HepG2 (cell line): ENCODE results near the gene GPS2. TPM values are rescaled to one million over a fixed set of nuclear protein-coding genes. Genes with fewer than 3 reads are reported as not detected.

Source experiments
- ATAC-seq: fragments of 200-7000 bp; cut with Tn5 transposase; 3 replicates; pipeline ENCODE4 v1.9.1; 2020; ENCODE audit warnings: mild to moderate bottlenecking, moderate library complexity
- BruUV-seq: library from RNA; stranded (reverse); fragments of 400-500 nt; replicated peaks from 2 replicates; lab custom pipeline; 2021; lab: Mats Ljungman, UMichigan
- CTCF ChIA-PET: fragments of 300-600 bp; formaldehyde crosslinking; extraction: SDS; loops from one replicate; lab custom pipeline; 2021; ENCODE audit warnings: low total read pairs, inconsistent platforms, low intra/inter-chr PET ratio; lab: Yijun Ruan, JAX
- POLR2A ChIA-PET: fragments of 350-600 bp; sonication (Branson Sonifier 250); formaldehyde crosslinking; loops from one replicate; lab custom pipeline; 2020; ENCODE audit warnings: antibody characterized with exemption, inconsistent platforms; lab: Yijun Ruan, JAX
- DNase-seq: peaks from one replicate; pipeline ENCODE4 v3.0.0-alpha.2; 2015; ENCODE audit warnings: low spot score
- FAIRE-seq: peaks from 3 replicates; lab custom pipeline; 2011; peaks lifted over from hg19 to GRCh38; lab: Jason Lieb, UNC
- H2AFZ ChIP-seq: one replicate; pipeline ENCODE4 v1.6.1; 2011; ENCODE audit warnings: low read length, inconsistent platforms
- H3K27ac ChIP-seq: fragments of 300-600 bp; 3 replicates; pipeline ENCODE4 v1.8.0; 2011; ENCODE audit warnings: mixed run types, mild to moderate bottlenecking, mixed read lengths, low read length, inconsistent platforms; ENCODE audit not compliant: insufficient read depth; ENCODE audit errors: extremely low read length
- H3K27me3 ChIP-seq, 2 experiments: fragments of 200-600 bp in 1 of 2; 2 replicates in 1 of 2; 3 replicates in 1 of 2; pipeline versions ENCODE4 v1.6.0 to v1.8.0; 2011; ENCODE audit warnings: low read length in 2 of 2, mild to moderate bottlenecking in 2 of 2, moderate library complexity in 2 of 2, inconsistent platforms in 1 of 2; ENCODE audit not compliant: insufficient read depth in 2 of 2, control insufficient read depth in 1 of 2
- H3K36me3 ChIP-seq, 2 experiments: fragments of 200-600 bp in 1 of 2; replicated peaks in 1 of 2; 2 replicates in 1 of 2; 3 replicates in 1 of 2; pipeline versions ENCODE4 v1.5.1 to v1.8.0; 2011; ENCODE audit warnings: low read length in 2 of 2, inconsistent platforms in 1 of 2; ENCODE audit not compliant: insufficient read depth in 2 of 2, control insufficient read depth in 1 of 2
- H3K4me1 ChIP-seq: 2 replicates; pipeline ENCODE4 v1.5.1; 2012; ENCODE audit warnings: low read length, inconsistent platforms; ENCODE audit not compliant: insufficient read depth
- H3K4me2 ChIP-seq: 2 replicates; pipeline ENCODE4 v1.6.0; 2011; ENCODE audit warnings: low read depth, low read length, inconsistent platforms
- H3K4me3 ChIP-seq, 3 experiments: fragments of 200-600 bp in 1 of 3; sonication (generic), shearing (Covaris generic) in 1 of 3; replicated peaks in 1 of 3; 2 replicates each; pipeline ENCODE4 v1.5.1; 2011 to 2016; ENCODE audit warnings: low read length in 3 of 3, inconsistent platforms in 2 of 3, low read depth in 2 of 3, mild to moderate bottlenecking in 2 of 3, control low read depth in 1 of 3, mixed read lengths in 1 of 3; ENCODE audit not compliant: insufficient read depth in 1 of 3
- H3K79me2 ChIP-seq: one replicate; pipeline ENCODE4 v1.6.1; 2011; ENCODE audit warnings: low read length, inconsistent platforms; ENCODE audit not compliant: insufficient read depth
- H3K9ac ChIP-seq: 2 replicates; pipeline ENCODE4 v1.6.0; 2011; ENCODE audit warnings: mild to moderate bottlenecking, low read depth, low read length, inconsistent platforms; ENCODE audit not compliant: insufficient read depth
- H3K9me3 ChIP-seq: 2 replicates; pipeline ENCODE4 v1.5.1; 2012; ENCODE audit warnings: mild to moderate bottlenecking, low read length
- H4K20me1 ChIP-seq: 2 replicates; pipeline ENCODE4 v1.6.0; 2011; ENCODE audit warnings: inconsistent platforms, mild to moderate bottlenecking, low read length, moderate library complexity; ENCODE audit not compliant: insufficient read depth
- CENPX ChIP-seq: sonication (generic); formaldehyde crosslinking; IDR thresholded peaks from 2 replicates; pipeline ENCODE4 v1.9.0; 2021; ENCODE audit warnings: mild to moderate bottlenecking, missing genetic modification reagents, moderate library complexity
- DRAP1 ChIP-seq: IDR thresholded peaks from 2 replicates; pipeline ENCODE4 v1.6.1; 2016; ENCODE audit warnings: missing genetic modification reagents, missing compliant biosample characterization
- GZF1 ChIP-seq: sonication (generic); formaldehyde crosslinking; IDR thresholded peaks from 2 replicates; pipeline ENCODE4 v1.5.1; 2020; ENCODE audit warnings: mild to moderate bottlenecking, missing genetic modification reagents
- KDM1A ChIP-seq: IDR thresholded peaks from 2 replicates; pipeline ENCODE4 v1.6.1; 2016; ENCODE audit warnings: missing compliant biosample characterization
- MAFG ChIP-seq: sonication (generic); formaldehyde crosslinking; IDR thresholded peaks from 2 replicates; pipeline ENCODE4 v1.5.1; 2020; ENCODE audit warnings: mild to moderate bottlenecking, missing genetic modification reagents
- NR0B2 ChIP-seq: sonication (generic); formaldehyde crosslinking; IDR thresholded peaks from 2 replicates; pipeline ENCODE4 v1.4.0; 2020; ENCODE audit warnings: mild to moderate bottlenecking, missing genetic modification reagents
- RBM22 ChIP-seq: fragments of 200-400 bp; formaldehyde crosslinking; optimal IDR thresholded peaks from 2 replicates; pipeline ENCODE3; 2017; ENCODE audit warnings: mild to moderate bottlenecking, low read length, moderate library complexity
- RFX1 ChIP-seq: fragments of 450-650 bp; IDR thresholded peaks from 2 replicates; pipeline ENCODE4 v1.6.1; 2017
- RFX3 ChIP-seq: IDR thresholded peaks from 2 replicates; pipeline ENCODE4 v1.6.1; 2016; ENCODE audit warnings: missing biosample characterization, missing genetic modification reagents
- TRIM24 ChIP-seq: sonication (generic); formaldehyde crosslinking; IDR thresholded peaks from 2 replicates; pipeline ENCODE4 v1.8.0; 2022; ENCODE audit warnings: mild to moderate bottlenecking, missing genetic modification reagents
- U2AF1 ChIP-seq: fragments of 200-400 bp; formaldehyde crosslinking; optimal IDR thresholded peaks from 2 replicates; pipeline ENCODE3; 2017; ENCODE audit warnings: mild to moderate bottlenecking, low read depth, low read length
- ZBTB3 ChIP-seq: sonication (generic); formaldehyde crosslinking; IDR thresholded peaks from 2 replicates; pipeline ENCODE4 v1.4.0; 2020; ENCODE audit warnings: low read depth, mild to moderate bottlenecking, moderate library complexity, missing genetic modification reagents, borderline replicate concordance
- ZBTB33 ChIP-seq: sonication (generic); formaldehyde crosslinking; IDR thresholded peaks from 2 replicates; pipeline ENCODE4 v1.4.0; 2020; ENCODE audit warnings: missing genetic modification reagents
- ZMYM4 ChIP-seq: sonication (generic); formaldehyde crosslinking; IDR thresholded peaks from 2 replicates; pipeline ENCODE4 v1.8.1; 2023; ENCODE audit warnings: mild to moderate bottlenecking, missing genetic modification reagents
- ZNF24 ChIP-seq: fragments of 450-650 bp; IDR thresholded peaks from 2 replicates; pipeline ENCODE4 v1.6.1; 2017; ENCODE audit warnings: antibody characterized with exemption, mild to moderate bottlenecking
- ZNF383 ChIP-seq: sonication (generic); formaldehyde crosslinking; IDR thresholded peaks from 2 replicates; pipeline ENCODE4 v1.4.0; 2020; ENCODE audit warnings: missing genetic modification reagents, mild to moderate bottlenecking, borderline replicate concordance
- ZNF501 ChIP-seq: sonication (generic); formaldehyde crosslinking; IDR thresholded peaks from 2 replicates; pipeline ENCODE4 v1.5.1; 2020; ENCODE audit warnings: mild to moderate bottlenecking, moderate library complexity, missing genetic modification reagents
- ZNF512 ChIP-seq: sonication (generic); formaldehyde crosslinking; IDR thresholded peaks from 2 replicates; pipeline ENCODE4 v1.4.0; 2020; ENCODE audit warnings: mild to moderate bottlenecking, missing genetic modification reagents
- ZNF562 ChIP-seq: sonication (generic); formaldehyde crosslinking; IDR thresholded peaks from 2 replicates; pipeline ENCODE4 v1.8.0; 2022; ENCODE audit warnings: missing genetic modification reagents, borderline replicate concordance
- whole genome bisulfite sequencing: methylation state at CpG from one replicate; pipeline ENCODE4 v1.1.6; 2017; ENCODE audit warnings: low lambda C conversion rate; 5-methylcytosine and 5-hydroxymethylcytosine counted together
- in situ Hi-C: cut with HindIII; loops from 2 replicates; pipeline ENCODE4 v1.10.0; 2017; ENCODE audit warnings: low pct_unique_long_range_greater_than_20kb; ENCODE audit not compliant: extremely low pct_ligation_motif_present
- intact Hi-C: fragments of 100-400 bp; cut with micrococcal nuclease; formaldehyde crosslinking; loops from one replicate; pipeline ENCODE4 v1.10.0; 2022; ENCODE audit not compliant: unreplicated experiment
- polyA plus RNA-seq, 8 experiments: library from polyadenylated mRNA; depleted of rRNA in 3 of 8; stranded (reverse) in 7 of 8; unstranded in 1 of 8; fragments of >200 nt; fragmentation: Illumina TruSeq in 4 of 8; extraction: Trizol in 4 of 8; gene quantifications; 2 replicates each; pipeline versions ENCODE4 v1.2.1 to v1.2.3, GENCODE V29; 2011 to 2016; ENCODE audit warnings: low read depth in 4 of 8, missing spikeins in 1 of 8, mixed read lengths in 1 of 8; ENCODE audit not compliant: insufficient read depth in 1 of 8
- total RNA-seq, 5 experiments: library from RNA; depleted of rRNA; stranded (reverse); fragments of >200 nt; fragmentation: Illumina TruSeq; extraction: Trizol; gene quantifications; 2 replicates each; pipeline ENCODE4 v1.2.3, GENCODE V29; 2016; ENCODE audit warnings: low read depth in 1 of 5

GPS2 gene
- total and polyA plus RNA-seq, 2 of the 13 experiments (the other 11 are each of a cell fraction or from before 2014, with no cell fraction given): 58.0 to 59.4 TPM

- TF ChIP-seq ZBTB33 (CRISPR knock-in tag) (0 out of 2 replicates have a peak, but pooled peaks have one; percentile 29), GZF1 (CRISPR knock-in tag) (no peak)
These were observed 39.9 kb upstream of the GPS2 start, which contains the start of gene TMEM95 (continued) for GRCh38 chr17:7355053-7355452.

- ATAC-seq: no peak
These were observed 39.2 kb upstream of the GPS2 start for GRCh38 chr17:7354262-7354843.

More at GRCh38 chr17:7354262-7354843, 39.2 kb upstream of the GPS2 start:
- FAIRE-seq: no peak
- Histone ChIP-seq H3K27me3 (peaks cover 0 to 10% of the 10 kb centered on the region in 2 experiments; a peak in 1 of 5 replicates), H3K27ac (no peak overlapping the region), H3K9ac (no peak overlapping the region), H3K4me2 (no peak overlapping the region), H4K20me1 (peaks cover 7% of the 10 kb centered on the region; the same call in 1 of the 2 replicates), H3K4me1 (peaks cover 33% of the 10 kb centered on the region), H3K4me3 (no peak overlapping the region), H3K9me3 (no peaks in the 10 kb centered on the region), H3K79me2 (no peaks in the 10 kb centered on the region), H3K36me3 (no peaks in the 10 kb centered on the region), H2AFZ (no peak overlapping the region)
- BruUV-seq: no TSS peak
- in situ Hi-C loops (no loop called here), intact Hi-C loops (loop anchor here (5.0 to 10.0 kb wide), 2 partner anchors 210 to 307 kb away; partner anchors contain the start of gene SENP3)
- POLR2A ChIA-PET: interaction anchor here (2.0 to 7.0 kb wide), 3 partner anchors 25 to 131 kb away, joined by 4 to 44 read pairs (median 9); partner anchors contain the start of genes NEURL4, POLR2A and TMEM256
- 36% methylated on average over 8 of the region's 9 CpGs for WGBS
- CTCF ChIA-PET: no interaction called here
- no peak for DNase-seq
- TF ChIP-seq ZNF562: no peak
- peak; percentile 67 for TF ChIP-seq RFX3
- TF ChIP-seq RFX1: peak; percentile 64; the same call in 1 of the 2 replicates
- TF ChIP-seq KDM1A (CRISPR knock-in tag): no peak
- no peak for TF ChIP-seq ZNF501
- no peak for TF ChIP-seq ZNF383
- no peak for TF ChIP-seq ZMYM4 (CRISPR knock-in tag)
- no peak for TF ChIP-seq U2AF1
- no peak for TF ChIP-seq NR0B2
- TF ChIP-seq CENPX (CRISPR knock-in tag): no peak
- TF ChIP-seq DRAP1 (CRISPR knock-in tag): no peak
- TF ChIP-seq RBM22: peak; percentile 58
- no peak for TF ChIP-seq MAFG
- no peak for TF ChIP-seq ZNF24
- TF ChIP-seq ZNF512 (CRISPR knock-in tag): no peak
- no peak for TF ChIP-seq TRIM24
- no peak for TF ChIP-seq ZBTB3 (CRISPR knock-in tag)
